KOPT-K1 (cell line): Measurements from ENCODE around the gene SLC13A2.
"Not testable (repeated sequence)": the region's sequence is repeated elsewhere in the genome, so short reads cannot be mapped to it uniquely, and the experiment has no call there.

ENCODE experiments used
- H3K27ac ChIP-seq: fragments of 200-600 bp; sonication (generic); 2 replicates; pipeline ENCODE4 v1.5.1; 2016; ENCODE audit warnings: antibody characterized with exemption, mild to moderate bottlenecking, low read depth, low read length; ENCODE audit not compliant: poor library complexity, severe bottlenecking
- H3K36me3 ChIP-seq: fragments of 200-600 bp; sonication (generic); 2 replicates; pipeline ENCODE4 v1.5.1; 2017; ENCODE audit warnings: antibody characterized with exemption, mild to moderate bottlenecking, low read length, moderate library complexity; ENCODE audit not compliant: insufficient read depth
- H3K9me3 ChIP-seq: fragments of 200-600 bp; sonication (generic); 2 replicates; pipeline ENCODE4 v1.5.1; 2017; ENCODE audit warnings: antibody characterized with exemption, low read length, mild to moderate bottlenecking; ENCODE audit not compliant: insufficient read depth, poor library complexity, severe bottlenecking

The SLC13A2 gene

GRCh38 chr17:28511858-28512461, 38.5 kb downstream of the SLC13A2 start:
- no peaks in the 10 kb centered on the region for H3K36me3 ChIP-seq
- H3K9me3 ChIP-seq: peaks cover 19% of the 10 kb centered on the region
- no peak overlapping the region for H3K27ac ChIP-seq

GRCh38 chr17:28513476-28513875, 40.0 kb downstream of the SLC13A2 start:
- Histone ChIP-seq H3K36me3 (no peaks in the 10 kb centered on the region), H3K27ac (no peak overlapping the region), H3K9me3 (peaks cover 25% of the 10 kb centered on the region)

GRCh38 chr17:28514561-28515002, 41.1 kb downstream of the SLC13A2 start:
- Histone ChIP-seq H3K36me3 (no peaks in the 10 kb centered on the region), H3K27ac (no peak overlapping the region), H3K9me3 (peaks cover 25% of the 10 kb centered on the region)

- H3K9me3 ChIP-seq: peaks cover 25% of the 10 kb centered on the region
- no peaks in the 10 kb centered on the region for H3K36me3 ChIP-seq
- H3K27ac ChIP-seq: no peak overlapping the region
Observed at GRCh38 chr17:28515518-28515917, 42.1 kb downstream of the SLC13A2 start.

- Histone ChIP-seq H3K9me3 (peaks cover 25% of the 10 kb centered on the region), H3K27ac (no peak overlapping the region), H3K36me3 (no peaks in the 10 kb centered on the region)
Observed at GRCh38 chr17:28518132-28518531, 44.7 kb downstream of the SLC13A2 start.

GRCh38 chr17:28518578-28518977, 45.1 kb downstream of the SLC13A2 start:
- no peaks in the 10 kb centered on the region for H3K36me3 ChIP-seq
- no peak overlapping the region for H3K27ac ChIP-seq
- H3K9me3 ChIP-seq: peaks cover 25% of the 10 kb centered on the region

GRCh38 chr17:28519236-28519635, 45.8 kb downstream of the SLC13A2 start:
- H3K36me3 ChIP-seq: no peaks in the 10 kb centered on the region
- peaks cover 25% of the 10 kb centered on the region for H3K9me3 ChIP-seq
- H3K27ac ChIP-seq: peak overlapping the region; percentile 43

- peaks cover 18% of the 10 kb centered on the region for H3K9me3 ChIP-seq
- H3K27ac ChIP-seq: no peak overlapping the region
- no peaks in the 10 kb centered on the region for H3K36me3 ChIP-seq
Observed at GRCh38 chr17:28520687-28521086, 47.2 kb downstream of the SLC13A2 start.

- no peak overlapping the region for H3K27ac ChIP-seq
- H3K9me3 ChIP-seq: peaks cover 11% of the 10 kb centered on the region
- no peaks in the 10 kb centered on the region for H3K36me3 ChIP-seq
Observed at GRCh38 chr17:28521311-28522085, 48.1 kb downstream of the SLC13A2 start.

GRCh38 chr17:28522281-28522680, 48.8 kb downstream of the SLC13A2 start:
- H3K36me3 ChIP-seq, H3K9me3 ChIP-seq, H3K27ac ChIP-seq: not testable (repeated sequence)

GRCh38 chr17:28523186-28523585, 49.7 kb downstream of the SLC13A2 start:
- no peaks in the 10 kb centered on the region for H3K36me3 ChIP-seq
- no peaks in the 10 kb centered on the region for H3K9me3 ChIP-seq
- H3K27ac ChIP-seq: no peak overlapping the region

GRCh38 chr17:28523876-28524275, 50.4 kb downstream of the SLC13A2 start:
- Histone ChIP-seq H3K9me3 (no peaks in the 10 kb centered on the region), H3K27ac (no peak overlapping the region), H3K36me3 (no peaks in the 10 kb centered on the region)

GRCh38 chr17:28524476-28525424, 51.3 kb downstream of the SLC13A2 start:
- Histone ChIP-seq H3K27ac (no peak overlapping the region), H3K9me3 (no peaks in the 10 kb centered on the region), H3K36me3 (no peaks in the 10 kb centered on the region)

GRCh38 chr17:28526381-28526780, 52.9 kb downstream of the SLC13A2 start:
- no peaks in the 10 kb centered on the region for H3K36me3 ChIP-seq
- H3K27ac ChIP-seq: no peak overlapping the region
- no peaks in the 10 kb centered on the region for H3K9me3 ChIP-seq

- Histone ChIP-seq H3K27ac (no peak overlapping the region), H3K9me3 (no peaks in the 10 kb centered on the region), H3K36me3 (no peaks in the 10 kb centered on the region)
Observed at GRCh38 chr17:28527181-28527681, 53.8 kb downstream of the SLC13A2 start.
